Purkinje cell (primary cell): ENCODE data around the gene ALG12. TPM values are rescaled to one million over a fixed set of nuclear protein-coding genes. Genes with fewer than 3 reads are reported as not detected.

ENCODE experiments used
- polyA plus RNA-seq: library from polyadenylated mRNA; unstranded; fragments of >200 nt; fragmentation: Nextera tagmentation; gene quantifications from 2 replicates; pipeline ENCODE4 v1.2.1, GENCODE V29; 2014

The ALG12 gene
- polyA plus RNA-seq: 1.1 and 3.3 TPM in 2 replicates

GRCh38 chr22:49917974-49918910 is at the start of gene ALG12, which contains the start of gene CRELD2:
Gene ALG12, minus strand, starts transcription at chr22:49918438. Its CDS starts 4,673 bp downstream, at chr22:49913765.
Gene CRELD2, plus strand, starts transcription at chr22:49918634. Its CDS starts 136 bp downstream, at chr22:49918770.

GRCh38 chr22:49960159-49961004 is 42.1 kb upstream of the ALG12 start, which contains the start of gene PIM3:
Gene PIM3, plus strand, starts transcription at chr22:49960772. Its CDS starts 176 bp downstream, at chr22:49960948.

GRCh38 chr22:49852898-49853894 is 65.0 kb downstream of the ALG12 start, which contains the start of gene ZBED4:
Gene ZBED4, plus strand, starts transcription at chr22:49853844. Its CDS starts 29,819 bp downstream, at chr22:49883663.

Other genes with a start within 250 kb of the ALG12 start
- 3.0 and 3.9 TPM in 2 replicates for gene BRD1, start 90.6 kb downstream of the ALG12 start, polyA plus RNA-seq
- gene ZBED4, start 64.6 kb downstream of the ALG12 start, polyA plus RNA-seq: 1.5 and 2.1 TPM in 2 replicates
- 9.5 and 19.0 TPM in 2 replicates for gene CRELD2, start 196 bp upstream of the ALG12 start, polyA plus RNA-seq
- gene PIM3, start 42.3 kb upstream of the ALG12 start, polyA plus RNA-seq: 0.56 and 1.0 TPM in 2 replicates
- gene IL17REL, start 94.3 kb upstream of the ALG12 start, polyA plus RNA-seq: not detected in 2 replicates
- gene TTLL8, start 139.9 kb upstream of the ALG12 start, polyA plus RNA-seq: not detected in 2 replicates
- 1.1 and 2.5 TPM in 2 replicates for gene MLC1, start 167.0 kb upstream of the ALG12 start, polyA plus RNA-seq
- gene MOV10L1, start 171.6 kb upstream of the ALG12 start, polyA plus RNA-seq: 1.6 and 1.9 TPM in 2 replicates